Stimulated activated memory B cell treated with anti-CD40 and anti-IgM and Interleukin-4, amounts not matched to agents 10 μg/mL and 1 μg/mL and 100 μg/mL, for 72 hours (primary cell): ENCODE measurements around the gene KDM4B.
"Not testable (repeated sequence)": the region's sequence is repeated elsewhere in the genome, so short reads cannot be mapped to it uniquely, and the experiment has no call there.

Experiments
- ATAC-seq: fragments of 150-1000 bp; cut with Tn5 transposase; 2 replicates; pipeline ENCODE4 v1.10.0; 2021
- H3K27ac Mint-ChIP-seq: one replicate; pipeline ENCODE4 v1.8.0; 2022; ENCODE audit warnings: mild to moderate bottlenecking, mixed read lengths
- H3K27me3 Mint-ChIP-seq: one replicate; pipeline ENCODE4 v1.8.0; 2022; ENCODE audit warnings: mixed read lengths
- H3K36me3 Mint-ChIP-seq: one replicate; pipeline ENCODE4 v1.8.0; 2022; ENCODE audit warnings: mixed read lengths
- H3K4me1 Mint-ChIP-seq: one replicate; pipeline ENCODE4 v1.8.0; 2022; ENCODE audit warnings: mixed read lengths
- H3K4me3 Mint-ChIP-seq: one replicate; pipeline ENCODE4 v1.8.0; 2022; ENCODE audit warnings: mild to moderate bottlenecking, moderate library complexity, mixed read lengths
- H3K9me3 Mint-ChIP-seq: one replicate; pipeline ENCODE4 v1.8.0; 2022; ENCODE audit warnings: mixed read lengths

Gene KDM4B

GRCh38 chr19:5184930-5185329, 216.0 kb downstream of the KDM4B start:
- ATAC-seq: no peak
- Mint-ChIP-seq H3K27me3 (peaks cover 16% of the 10 kb centered on the region), H3K36me3 (no peaks in the 10 kb centered on the region), H3K27ac (no peak overlapping the region), H3K4me3 (no peak overlapping the region), H3K9me3 (no peaks in the 10 kb centered on the region), H3K4me1 (no peaks in the 10 kb centered on the region)

DNA sequence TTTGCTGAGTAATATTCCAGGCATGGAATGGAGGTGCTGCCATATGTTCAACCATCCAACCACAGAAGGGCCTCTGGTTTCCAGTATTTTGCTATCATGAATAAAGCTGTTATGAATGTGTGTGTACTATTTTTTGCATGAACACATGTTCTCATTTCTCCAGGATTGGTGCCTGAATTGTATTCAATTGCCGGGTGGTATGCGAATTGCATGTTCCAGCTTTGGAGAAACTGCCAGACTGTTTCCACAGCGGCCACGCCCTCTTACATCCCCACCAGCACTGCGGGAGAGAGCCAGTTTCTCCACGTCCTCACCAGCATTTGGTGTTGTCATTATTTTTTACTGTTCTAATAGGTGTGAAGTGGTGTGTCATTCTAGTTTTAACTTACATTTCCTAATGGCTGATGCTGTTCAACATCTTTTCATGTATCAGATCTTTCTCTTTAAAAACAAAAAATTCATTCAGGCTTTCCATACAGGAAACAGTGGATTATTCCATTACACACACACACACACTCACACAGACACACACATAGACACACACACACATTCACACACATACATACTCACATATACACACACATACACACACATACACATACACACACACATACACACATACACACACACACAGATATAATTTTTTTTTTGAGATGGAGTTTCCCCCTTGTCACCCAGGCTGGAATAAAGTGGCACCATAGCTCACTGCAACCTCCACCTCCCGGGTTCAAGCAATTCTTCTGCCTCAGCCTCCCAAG, 217.6 kb downstream of the KDM4B start:
- Mint-ChIP-seq H3K36me3 (no peaks in the 10 kb centered on the region), H3K4me3 (no peak overlapping the region), H3K27ac (no peak overlapping the region), H3K4me1 (no peaks in the 10 kb centered on the region), H3K9me3 (no peaks in the 10 kb centered on the region), H3K27me3 (peaks cover 16% of the 10 kb centered on the region)
- ATAC-seq: no peak

GRCh38 chr19:5188548-5189317, 219.8 kb downstream of the KDM4B start:
- peaks cover 16% of the 10 kb centered on the region for H3K27me3 Mint-ChIP-seq

GRCh38 chr19:5189318-5189607, 220.3 kb downstream of the KDM4B start:
- no peak overlapping the region for H3K4me3 Mint-ChIP-seq
- no peak for ATAC-seq
- no peaks in the 10 kb centered on the region for H3K9me3 Mint-ChIP-seq
- H3K4me1 Mint-ChIP-seq: no peaks in the 10 kb centered on the region
- H3K27ac Mint-ChIP-seq: no peak overlapping the region
- peaks cover 16% of the 10 kb centered on the region for H3K27me3 Mint-ChIP-seq
- H3K36me3 Mint-ChIP-seq: no peaks in the 10 kb centered on the region

More at GRCh38 chr19:5188548-5189317, 219.8 kb downstream of the KDM4B start:
- H3K27ac Mint-ChIP-seq: no peak overlapping the region
- H3K4me3 Mint-ChIP-seq: no peak overlapping the region
- no peak for ATAC-seq
- H3K4me1 Mint-ChIP-seq: no peaks in the 10 kb centered on the region
- no peaks in the 10 kb centered on the region for H3K9me3 Mint-ChIP-seq
- H3K36me3 Mint-ChIP-seq: no peaks in the 10 kb centered on the region

- no peaks in the 10 kb centered on the region for H3K9me3 Mint-ChIP-seq
- H3K27me3 Mint-ChIP-seq: peaks cover 16% of the 10 kb centered on the region
- no peak overlapping the region for H3K27ac Mint-ChIP-seq
- H3K36me3 Mint-ChIP-seq: no peaks in the 10 kb centered on the region
- no peak for ATAC-seq
- H3K4me3 Mint-ChIP-seq: no peak overlapping the region
- no peaks in the 10 kb centered on the region for H3K4me1 Mint-ChIP-seq
Observed at GRCh38 chr19:5191091-5191490, 222.2 kb downstream of the KDM4B start.

GRCh38 chr19:5192568-5192967, 223.7 kb downstream of the KDM4B start:
- no peak overlapping the region for H3K27ac Mint-ChIP-seq
- H3K4me3 Mint-ChIP-seq: no peak overlapping the region
- peaks cover 16% of the 10 kb centered on the region for H3K27me3 Mint-ChIP-seq
- no peaks in the 10 kb centered on the region for H3K4me1 Mint-ChIP-seq
- H3K9me3 Mint-ChIP-seq: no peaks in the 10 kb centered on the region
- H3K36me3 Mint-ChIP-seq: no peaks in the 10 kb centered on the region
- ATAC-seq: no peak

- Mint-ChIP-seq H3K36me3 (no peaks in the 10 kb centered on the region), H3K9me3 (no peaks in the 10 kb centered on the region), H3K4me3 (no peak overlapping the region), H3K4me1 (no peaks in the 10 kb centered on the region), H3K27me3 (peaks cover 14% of the 10 kb centered on the region), H3K27ac (no peak overlapping the region)
- ATAC-seq: no peak
Observed at GRCh38 chr19:5193192-5193591, 224.3 kb downstream of the KDM4B start.

DNA sequence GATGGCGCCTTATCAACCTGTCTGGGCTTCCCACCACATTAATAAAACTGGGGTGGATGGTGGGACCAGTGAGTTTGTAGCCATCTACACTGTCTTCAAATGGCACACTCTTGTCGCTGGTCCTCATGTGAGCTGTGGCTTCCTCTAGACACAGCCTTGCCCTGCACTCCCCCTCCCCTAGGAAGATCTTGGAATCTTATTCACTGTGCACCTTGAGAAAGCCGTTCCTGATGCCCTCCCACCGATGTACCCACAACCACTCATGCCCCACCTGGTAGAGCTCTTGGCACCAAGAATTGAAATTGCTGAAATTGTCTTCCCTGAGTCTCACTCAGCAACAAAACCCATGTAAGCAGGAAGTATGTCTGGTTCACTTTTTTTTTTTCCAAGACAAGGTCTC, 225.7 kb downstream of the KDM4B start:
- Mint-ChIP-seq H3K4me1 (no peaks in the 10 kb centered on the region), H3K9me3 (no peaks in the 10 kb centered on the region), H3K27me3 (no peaks in the 10 kb centered on the region), H3K4me3 (no peak overlapping the region), H3K36me3 (no peaks in the 10 kb centered on the region), H3K27ac (no peak overlapping the region)
- no peak for ATAC-seq

DNA sequence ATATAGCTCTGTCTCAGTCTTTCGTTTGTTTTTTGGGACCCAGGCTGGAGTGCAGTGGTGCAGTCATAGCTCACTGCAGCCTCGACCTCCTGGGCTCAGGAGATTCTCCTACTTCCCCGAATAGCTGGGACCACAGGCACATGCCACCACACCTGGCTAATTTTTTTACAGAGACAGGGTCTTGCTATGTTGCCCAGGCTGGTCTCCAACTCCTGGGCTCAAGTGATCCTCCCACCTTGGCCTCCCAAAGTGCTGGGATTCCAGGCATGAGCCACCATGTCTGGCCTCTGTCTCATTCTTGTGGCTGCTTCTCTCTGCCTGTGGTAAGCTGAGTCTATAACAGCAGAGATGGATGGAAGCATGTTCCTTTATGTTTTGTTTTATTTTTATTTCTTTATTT, 226.7 kb downstream of the KDM4B start:
- ATAC-seq, H3K27ac Mint-ChIP-seq, H3K36me3 Mint-ChIP-seq, H3K4me3 Mint-ChIP-seq, H3K27me3 Mint-ChIP-seq, H3K4me1 Mint-ChIP-seq, H3K9me3 Mint-ChIP-seq: not testable (repeated sequence)

DNA sequence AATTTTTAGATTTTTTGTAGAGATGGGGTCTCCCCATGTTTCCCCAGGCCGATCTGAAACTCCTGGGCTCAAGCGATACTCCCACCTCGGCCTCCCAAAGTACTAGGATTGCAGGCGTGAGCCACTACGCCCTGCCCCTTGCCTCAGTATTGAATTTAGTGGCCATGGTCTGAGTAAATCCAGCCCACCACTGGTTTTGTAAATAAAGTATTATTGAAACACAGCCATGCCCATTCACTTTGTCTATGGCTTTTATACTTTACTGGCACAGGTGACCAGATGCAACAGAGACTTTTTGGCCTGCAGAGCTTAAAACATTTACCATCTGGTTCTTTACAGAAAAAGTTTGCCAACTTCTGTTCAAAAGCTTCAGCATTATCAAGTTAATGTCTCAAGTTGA, 227.9 kb downstream of the KDM4B start:
- no peaks in the 10 kb centered on the region for H3K27me3 Mint-ChIP-seq
- no peak overlapping the region for H3K27ac Mint-ChIP-seq
- H3K9me3 Mint-ChIP-seq: peaks cover 10% of the 10 kb centered on the region
- no peaks in the 10 kb centered on the region for H3K4me1 Mint-ChIP-seq
- H3K4me3 Mint-ChIP-seq: no peak overlapping the region
- no peaks in the 10 kb centered on the region for H3K36me3 Mint-ChIP-seq
- no peak for ATAC-seq

DNA sequence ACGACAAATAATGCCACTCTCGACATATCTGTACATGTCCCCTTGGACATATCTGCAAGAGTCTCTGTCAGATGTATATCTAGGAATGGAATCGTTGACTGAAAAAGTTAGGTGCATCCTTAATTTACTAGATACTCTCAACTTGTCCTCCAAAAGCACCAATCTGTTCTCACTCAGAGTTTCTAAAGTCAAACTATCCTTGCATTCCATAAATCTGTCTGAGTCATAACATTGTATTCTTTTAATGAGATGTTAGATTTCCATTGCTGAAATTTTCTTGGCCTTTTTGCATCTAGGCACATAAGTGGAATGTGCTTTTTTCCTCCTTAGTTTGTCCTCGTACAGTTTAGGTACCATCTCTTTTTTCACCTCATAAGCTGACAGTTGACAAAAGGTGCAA, 231.9 kb downstream of the KDM4B start:
- Mint-ChIP-seq H3K27ac (no peak overlapping the region), H3K27me3 (no peaks in the 10 kb centered on the region), H3K36me3 (no peaks in the 10 kb centered on the region), H3K9me3 (peaks cover 12% of the 10 kb centered on the region), H3K4me1 (no peaks in the 10 kb centered on the region), H3K4me3 (no peak overlapping the region)
- no peak for ATAC-seq

GRCh38 chr19:5202553-5202952, 233.6 kb downstream of the KDM4B start:
- no peaks in the 10 kb centered on the region for H3K27me3 Mint-ChIP-seq
- H3K4me1 Mint-ChIP-seq: no peaks in the 10 kb centered on the region
- ATAC-seq: no peak
- peaks cover 12% of the 10 kb centered on the region for H3K9me3 Mint-ChIP-seq
- H3K36me3 Mint-ChIP-seq: no peaks in the 10 kb centered on the region
- H3K27ac Mint-ChIP-seq: no peak overlapping the region
- H3K4me3 Mint-ChIP-seq: no peak overlapping the region
